ENCODE data around the gene SPAG17.

- TF ChIP-seq CTCF (IDR thresholded peaks at IDR 0.05) (no peak), EP300 (IDR thresholded peaks at IDR 0.05) (no peak)
Measured at GRCh38 chr1:118118469-118118868, 66.6 kb downstream of the SPAG17 start.

Measured in sigmoid colon (tissue), 4 donors.